T-helper 2 cell treated with Interferon-gamma antibody and Interleukin-4, amounts not matched to agents 5 μg/mL and 100 μg/mL, for 36 hours (primary cell): Measurements from ENCODE around the gene RAB3C.
"Not testable (repeated sequence)": the region's sequence is repeated elsewhere in the genome, so short reads cannot be mapped to it uniquely, and the experiment has no call there.

Experiments used
- DNase-seq: peaks from one replicate; pipeline ENCODE4 v3.0.0; 2021; ENCODE audit warnings: low spot score
- H3K27ac Mint-ChIP-seq: one replicate; pipeline ENCODE4 v1.8.0; 2021; ENCODE audit warnings: mild to moderate bottlenecking, mixed read lengths
- H3K27me3 Mint-ChIP-seq: one replicate; pipeline ENCODE4 v1.8.0; 2021; ENCODE audit warnings: low read depth, mixed read lengths
- H3K36me3 Mint-ChIP-seq: one replicate; pipeline ENCODE4 v1.8.0; 2021; ENCODE audit warnings: low read depth, mixed read lengths
- H3K4me1 Mint-ChIP-seq: one replicate; pipeline ENCODE4 v1.8.0; 2021; ENCODE audit warnings: low read depth, mixed read lengths
- H3K4me3 Mint-ChIP-seq: one replicate; pipeline ENCODE4 v1.8.0; 2022; ENCODE audit warnings: mild to moderate bottlenecking, moderate library complexity, mixed read lengths
- H3K9me3 Mint-ChIP-seq: one replicate; pipeline ENCODE4 v1.8.0; 2021; ENCODE audit warnings: mixed read lengths

The RAB3C gene, protein sequence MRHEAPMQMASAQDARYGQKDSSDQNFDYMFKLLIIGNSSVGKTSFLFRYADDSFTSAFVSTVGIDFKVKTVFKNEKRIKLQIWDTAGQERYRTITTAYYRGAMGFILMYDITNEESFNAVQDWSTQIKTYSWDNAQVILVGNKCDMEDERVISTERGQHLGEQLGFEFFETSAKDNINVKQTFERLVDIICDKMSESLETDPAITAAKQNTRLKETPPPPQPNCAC

DNA sequence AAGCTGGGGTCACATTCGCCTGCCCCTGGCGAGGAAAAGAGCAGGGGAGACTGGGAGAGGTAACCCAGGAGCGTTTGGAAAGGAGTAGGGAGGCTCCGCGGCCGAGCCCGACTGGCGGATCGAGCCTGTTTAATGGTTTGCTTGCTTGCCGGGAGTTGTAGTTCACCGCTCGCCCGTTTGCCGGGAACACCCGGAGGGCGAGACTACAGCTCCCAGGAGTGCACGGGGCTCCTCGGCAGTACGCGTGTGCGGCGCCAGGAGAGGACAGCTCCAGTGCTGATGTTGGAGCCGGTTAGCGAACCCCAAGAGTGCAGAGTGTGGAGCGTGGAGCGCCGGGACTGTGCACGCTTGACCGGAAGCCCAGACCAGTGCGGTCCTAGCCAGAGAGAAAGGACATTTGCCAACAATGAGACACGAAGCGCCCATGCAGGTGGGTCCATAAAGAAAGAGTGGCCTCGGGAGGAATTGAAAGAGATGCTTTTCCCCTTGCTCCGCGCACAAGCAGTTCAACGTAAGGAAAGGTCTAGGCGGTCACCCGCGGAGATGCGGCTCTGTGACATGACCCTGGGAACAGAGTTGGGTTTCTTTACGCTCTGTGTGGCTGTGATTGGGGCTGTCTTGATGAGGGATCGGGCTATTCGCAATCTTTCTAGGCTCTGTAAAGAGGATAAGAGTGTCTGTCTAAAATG lies at the start of gene RAB3C:
Gene RAB3C (plus strand): TSS at position 273 of the 689 bp plus-strand sequence. CDS start 134 bp downstream, at position 407.
- H3K27me3 Mint-ChIP-seq, result peaks cover 34% of the 10 kb centered on the region
- H3K27ac Mint-ChIP-seq, result no peak within 1 kb of the TSS
- peak within 1 kb of the TSS; percentile 61 for H3K4me3 Mint-ChIP-seq
- H3K36me3 Mint-ChIP-seq, result no peaks in the 10 kb centered on the region
- peak; percentile 60 for DNase-seq
- peaks cover 14% of the 10 kb centered on the region for H3K4me1 Mint-ChIP-seq
- H3K9me3 Mint-ChIP-seq, result no peaks in the 10 kb centered on the region

DNA sequence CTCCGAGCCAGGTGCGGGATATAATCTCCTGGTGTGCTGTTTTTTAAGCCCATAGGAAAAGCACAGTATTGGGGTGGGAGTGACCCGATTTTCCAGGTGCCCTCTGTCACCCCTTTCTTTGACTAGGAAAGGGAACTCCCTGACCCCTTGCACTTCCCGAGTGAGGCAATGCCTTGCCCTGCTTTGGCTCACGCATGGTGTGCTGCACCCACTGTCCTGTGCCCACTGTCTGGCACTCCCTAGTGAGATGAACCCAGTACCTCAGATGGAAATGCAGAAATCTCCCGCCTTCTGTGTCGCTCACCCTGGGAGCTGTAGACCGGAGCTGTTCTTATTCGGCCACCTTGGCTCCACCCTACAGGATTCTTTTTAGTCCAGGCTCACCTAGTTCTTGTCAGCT lies 40.9 kb upstream of the RAB3C start:
- not testable (repeated sequence) for H3K27ac Mint-ChIP-seq, H3K9me3 Mint-ChIP-seq, H3K4me3 Mint-ChIP-seq, H3K36me3 Mint-ChIP-seq, H3K4me1 Mint-ChIP-seq, H3K27me3 Mint-ChIP-seq, DNase-seq

DNA sequence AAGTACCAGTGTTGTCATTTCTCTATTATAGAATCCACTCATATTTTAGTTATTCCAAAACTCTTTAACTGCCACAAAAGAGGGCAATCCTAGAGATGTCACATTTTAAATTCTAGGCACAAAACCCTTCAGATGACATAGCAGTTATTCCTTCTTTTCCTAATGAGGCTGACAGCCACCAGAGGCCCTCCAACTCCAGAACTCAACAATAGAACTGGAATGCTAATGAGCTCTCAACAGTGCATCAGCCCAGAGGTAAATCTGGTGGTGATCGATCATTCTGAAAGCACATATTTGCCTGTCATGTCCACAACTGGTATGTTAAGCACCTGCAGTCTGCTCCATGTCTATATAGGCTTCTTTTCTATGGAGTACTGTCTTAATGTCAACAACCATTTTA lies 40.2 kb upstream of the RAB3C start:
- no peaks in the 10 kb centered on the region for H3K36me3 Mint-ChIP-seq
- no peak for DNase-seq
- no peak overlapping the region for H3K27ac Mint-ChIP-seq
- H3K4me3 Mint-ChIP-seq, result no peak overlapping the region
- no peaks in the 10 kb centered on the region for H3K27me3 Mint-ChIP-seq
- H3K4me1 Mint-ChIP-seq, result peaks cover 2% of the 10 kb centered on the region
- no peaks in the 10 kb centered on the region for H3K9me3 Mint-ChIP-seq

DNA sequence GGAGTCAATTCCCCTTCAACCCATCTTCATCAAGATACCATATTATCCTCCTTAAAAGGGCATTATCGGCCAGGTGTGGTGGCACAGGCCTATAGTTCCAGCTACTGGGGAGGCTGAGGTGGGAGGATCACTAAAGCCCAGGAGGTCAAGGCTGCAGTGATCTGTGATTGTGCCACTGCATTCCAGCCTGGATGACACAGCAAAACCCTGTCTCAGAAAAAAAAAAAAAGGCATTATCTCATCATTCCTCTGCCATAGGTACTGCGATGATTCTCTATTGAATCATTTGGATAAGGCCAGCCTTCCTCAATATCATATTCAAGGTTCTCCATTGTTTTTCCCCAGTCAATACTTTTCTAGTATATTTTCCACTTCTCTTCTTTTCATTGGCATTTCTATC lies 39.2 kb upstream of the RAB3C start:
- Mint-ChIP-seq H3K27me3 (no peaks in the 10 kb centered on the region), H3K4me1 (peaks cover 2% of the 10 kb centered on the region), H3K36me3 (no peaks in the 10 kb centered on the region), H3K27ac (no peak overlapping the region), H3K4me3 (no peak overlapping the region), H3K9me3 (no peaks in the 10 kb centered on the region)
- DNase-seq, result no peak

DNA sequence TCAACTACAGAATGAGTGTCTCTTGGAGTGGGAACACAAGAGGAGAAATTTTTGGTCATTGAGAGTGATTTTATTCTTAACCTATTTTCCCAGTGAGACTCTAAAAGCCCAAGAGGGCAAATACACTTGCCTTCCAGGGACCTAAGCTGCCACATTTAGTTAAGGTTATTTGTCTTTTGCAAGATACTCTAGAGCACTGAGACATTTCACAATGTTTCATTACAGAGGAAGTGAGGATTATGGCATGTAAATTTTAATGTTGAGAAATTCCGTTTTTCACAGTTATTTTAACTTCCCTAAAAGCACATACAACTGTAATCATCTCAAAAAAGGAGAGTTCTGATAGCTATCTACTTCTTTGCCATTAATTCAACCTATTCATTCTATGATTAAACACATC lies 38.7 kb upstream of the RAB3C start:
- no peaks in the 10 kb centered on the region for H3K36me3 Mint-ChIP-seq
- peaks cover 2% of the 10 kb centered on the region for H3K4me1 Mint-ChIP-seq
- H3K27ac Mint-ChIP-seq, result no peak overlapping the region
- no peak for DNase-seq
- H3K9me3 Mint-ChIP-seq, result no peaks in the 10 kb centered on the region
- no peak overlapping the region for H3K4me3 Mint-ChIP-seq
- H3K27me3 Mint-ChIP-seq, result no peaks in the 10 kb centered on the region

DNA sequence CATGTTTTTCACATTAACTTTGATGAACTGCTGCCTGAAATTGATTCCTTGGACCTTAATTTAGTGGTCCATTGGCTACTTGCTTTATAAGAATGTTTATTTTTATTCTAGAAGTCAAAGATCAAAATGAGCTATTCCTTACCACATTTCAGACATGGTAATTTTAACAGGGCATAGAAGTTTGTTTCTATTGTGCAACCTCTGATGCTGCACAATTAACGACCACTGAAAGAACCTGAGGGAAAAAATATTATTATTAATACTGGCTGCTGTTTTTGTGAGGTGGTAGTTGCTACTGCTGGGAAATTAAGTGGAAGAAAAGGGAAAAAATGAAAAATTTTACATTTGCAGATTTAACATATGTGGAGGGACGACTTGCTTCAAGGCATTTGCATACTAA lies 37.9 kb upstream of the RAB3C start:
- Mint-ChIP-seq H3K4me1 (peaks cover 2% of the 10 kb centered on the region), H3K9me3 (no peaks in the 10 kb centered on the region), H3K27ac (no peak overlapping the region), H3K36me3 (no peaks in the 10 kb centered on the region), H3K4me3 (no peak overlapping the region), H3K27me3 (no peaks in the 10 kb centered on the region)
- no peak for DNase-seq

DNA sequence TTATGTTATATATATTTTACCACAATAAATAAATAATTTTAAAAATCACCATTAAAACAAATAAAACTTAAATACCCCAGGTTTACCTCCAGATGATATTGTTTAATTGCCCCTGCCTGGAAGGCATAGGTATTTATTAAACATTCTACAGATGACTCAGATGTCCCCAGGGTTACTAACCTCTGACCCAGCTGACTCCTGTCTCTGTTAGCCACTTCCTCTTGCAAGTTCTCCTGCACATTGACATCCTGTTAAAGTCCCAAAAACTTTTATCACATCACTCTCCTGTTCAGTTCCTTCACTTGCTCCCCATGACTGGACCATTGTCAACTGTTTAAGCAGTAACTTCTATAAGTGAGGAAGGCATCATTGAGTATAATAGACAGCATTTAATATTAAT lies 37.0 kb upstream of the RAB3C start:
- H3K27ac Mint-ChIP-seq, result no peak overlapping the region
- no peak overlapping the region for H3K4me3 Mint-ChIP-seq
- no peak for DNase-seq
- no peaks in the 10 kb centered on the region for H3K36me3 Mint-ChIP-seq
- peaks cover 2% of the 10 kb centered on the region for H3K4me1 Mint-ChIP-seq
- H3K27me3 Mint-ChIP-seq, result no peaks in the 10 kb centered on the region
- no peaks in the 10 kb centered on the region for H3K9me3 Mint-ChIP-seq

DNA sequence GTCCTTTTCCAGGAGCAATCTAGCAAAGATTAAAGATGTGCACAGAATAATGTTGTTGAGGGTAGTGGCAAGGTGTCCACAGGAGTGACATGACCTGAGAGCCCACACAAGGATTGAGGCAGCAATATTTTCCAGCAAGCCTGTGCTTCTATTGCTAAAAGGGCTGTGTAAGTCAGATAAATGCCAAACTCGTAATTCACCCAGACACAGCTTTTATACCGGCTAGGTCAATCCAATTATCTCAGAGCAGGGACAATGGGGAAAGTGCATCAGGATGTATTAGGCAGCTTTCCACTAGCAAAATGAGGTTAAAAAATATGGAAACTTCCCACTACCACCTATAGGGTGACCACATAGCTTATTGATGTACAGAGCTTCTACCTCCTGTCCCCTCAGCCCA lies 34.8 kb upstream of the RAB3C start:
- no peak for DNase-seq
- no peaks in the 10 kb centered on the region for H3K27me3 Mint-ChIP-seq
- H3K4me3 Mint-ChIP-seq, result no peak overlapping the region
- H3K4me1 Mint-ChIP-seq, result peaks cover 2% of the 10 kb centered on the region
- no peaks in the 10 kb centered on the region for H3K9me3 Mint-ChIP-seq
- no peaks in the 10 kb centered on the region for H3K36me3 Mint-ChIP-seq
- no peak overlapping the region for H3K27ac Mint-ChIP-seq

DNA sequence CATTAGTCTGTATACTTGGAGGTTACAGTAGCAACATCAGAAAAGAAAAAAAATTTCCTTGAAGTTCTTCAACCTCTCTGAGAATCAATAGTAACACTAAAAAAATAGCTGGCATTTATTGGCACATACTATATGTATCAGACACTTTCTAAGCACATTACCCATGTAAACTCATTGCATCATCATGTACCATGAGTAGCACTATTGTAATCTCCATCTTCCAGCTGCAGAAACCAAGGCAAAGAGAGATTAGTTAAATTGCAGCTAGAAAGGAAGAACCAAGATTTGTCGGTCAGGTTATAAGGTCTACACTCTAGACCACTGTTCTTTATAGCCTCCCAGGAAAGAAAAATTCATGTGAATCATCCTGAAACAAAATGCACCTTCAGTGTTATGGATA lies 31.4 kb upstream of the RAB3C start:
- Mint-ChIP-seq H3K27me3 (no peaks in the 10 kb centered on the region), H3K36me3 (no peaks in the 10 kb centered on the region), H3K9me3 (no peaks in the 10 kb centered on the region), H3K4me3 (no peak overlapping the region), H3K4me1 (no peaks in the 10 kb centered on the region), H3K27ac (no peak overlapping the region)
- DNase-seq, result no peak

DNA sequence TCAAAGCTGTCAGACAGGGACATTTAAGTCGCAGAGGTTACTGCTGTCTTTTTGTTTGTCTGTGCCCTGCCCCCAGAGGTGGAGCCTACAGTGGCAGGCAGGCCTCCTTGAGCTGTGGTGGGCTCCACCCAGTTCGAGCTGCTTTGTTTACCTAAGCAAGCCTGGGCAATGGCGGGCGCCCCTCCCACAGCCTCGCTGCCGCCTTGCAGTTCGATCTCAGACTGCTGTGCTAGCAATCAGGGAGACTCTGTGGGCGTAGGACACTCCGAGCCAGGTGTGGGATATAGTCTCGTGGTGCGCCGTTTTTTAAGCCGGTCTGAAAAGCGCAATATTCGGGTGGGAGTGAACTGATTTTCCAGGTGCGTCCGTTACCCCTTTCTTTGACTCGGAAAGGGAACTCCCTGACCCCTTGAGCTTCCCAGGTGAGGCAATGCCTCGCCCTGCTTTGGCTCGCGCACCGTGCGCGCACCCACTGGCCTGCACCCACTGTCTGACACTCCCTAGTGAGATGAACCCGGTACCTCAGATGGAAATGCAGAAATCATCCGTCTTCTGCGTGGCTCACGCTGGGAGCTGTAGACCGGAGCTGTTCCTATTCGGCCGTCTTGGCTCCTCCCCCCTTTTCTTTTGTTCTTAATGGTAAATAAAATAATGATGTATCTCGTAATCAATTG lies 25.1 kb upstream of the RAB3C start:
- H3K9me3 Mint-ChIP-seq, H3K36me3 Mint-ChIP-seq: not testable (repeated sequence)

DNA sequence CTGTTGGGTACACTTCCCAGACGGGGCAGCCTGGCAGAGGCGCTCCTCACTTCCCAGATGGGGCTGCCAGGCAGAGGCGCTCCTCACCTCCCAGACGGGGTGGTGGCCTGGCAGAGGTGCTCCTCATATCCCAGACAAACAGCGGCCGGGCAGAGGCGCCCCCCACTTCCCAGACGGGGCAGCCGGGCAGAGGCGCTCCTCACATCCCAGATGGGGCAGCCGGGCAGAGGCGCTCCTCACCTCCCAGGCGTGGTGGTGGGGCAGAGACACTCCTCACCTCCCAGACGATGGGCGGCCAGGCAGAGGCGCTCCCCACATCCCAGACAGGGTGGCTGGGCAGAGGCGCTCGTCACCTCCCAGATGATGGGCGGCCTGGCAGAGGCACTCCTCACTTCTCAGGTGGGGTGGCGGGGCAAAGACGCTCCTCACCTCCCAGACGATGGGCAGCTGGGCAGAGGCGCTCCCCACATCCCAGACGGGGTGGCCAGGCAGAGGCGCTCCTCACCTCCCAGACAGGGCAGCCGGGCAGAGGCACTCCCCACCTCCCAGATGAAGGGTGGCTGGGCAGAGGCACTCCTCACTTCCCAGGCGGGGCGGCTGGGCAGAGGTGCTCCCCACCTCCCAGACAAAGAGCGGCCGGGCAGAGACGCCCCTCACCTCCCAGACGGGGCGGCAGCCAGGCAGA lies 19.7 kb upstream of the RAB3C start:
- H3K27ac Mint-ChIP-seq, H3K4me3 Mint-ChIP-seq, H3K36me3 Mint-ChIP-seq, DNase-seq, H3K9me3 Mint-ChIP-seq, H3K4me1 Mint-ChIP-seq, H3K27me3 Mint-ChIP-seq: not testable (repeated sequence)

More for the DNA sequence above, 25.1 kb upstream of the RAB3C start:
- H3K4me3 Mint-ChIP-seq, H3K27me3 Mint-ChIP-seq, H3K27ac Mint-ChIP-seq, H3K4me1 Mint-ChIP-seq, DNase-seq: not testable (repeated sequence)

DNA sequence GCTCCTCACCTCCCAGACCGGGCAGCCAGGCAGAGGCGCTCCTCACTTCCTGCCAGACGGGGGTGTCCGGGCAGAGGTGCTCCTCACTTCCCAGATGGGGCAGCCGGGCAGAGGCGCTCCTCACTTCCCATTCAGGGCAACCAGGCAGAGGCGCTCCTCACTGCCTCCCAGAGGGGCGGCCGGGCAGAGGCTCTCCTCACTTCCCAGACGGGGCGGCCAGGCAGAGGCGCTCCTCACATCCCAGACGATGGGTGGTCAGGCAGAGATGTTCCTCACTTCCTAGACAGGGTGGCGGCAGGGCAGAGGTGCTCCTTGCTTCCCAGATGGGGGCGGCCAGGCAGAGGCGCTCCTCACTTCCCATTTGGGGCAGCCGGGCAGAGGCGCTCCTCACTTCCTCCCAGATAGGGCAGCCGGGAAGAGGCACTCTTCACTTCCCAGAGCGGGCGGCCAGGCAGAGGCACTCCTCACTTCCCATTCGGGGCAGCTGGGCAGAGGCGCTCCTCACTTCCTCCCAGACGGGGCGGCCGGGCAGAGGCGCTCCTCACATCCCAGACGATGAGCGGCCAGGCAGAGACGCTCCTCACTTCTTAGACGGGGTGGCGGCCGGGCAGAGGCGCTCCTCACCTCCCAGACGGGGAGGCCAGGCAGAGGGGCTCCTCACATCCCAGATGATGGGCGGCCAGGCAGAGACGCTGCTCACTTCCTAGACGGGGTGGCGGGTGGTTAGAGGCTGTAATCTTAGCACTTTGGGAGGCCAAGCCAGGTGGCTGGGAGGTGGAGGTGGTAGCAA lies 18.6 kb upstream of the RAB3C start:
- not testable (repeated sequence) for H3K9me3 Mint-ChIP-seq, H3K27ac Mint-ChIP-seq, H3K4me3 Mint-ChIP-seq, H3K36me3 Mint-ChIP-seq, H3K4me1 Mint-ChIP-seq, DNase-seq, H3K27me3 Mint-ChIP-seq

DNA sequence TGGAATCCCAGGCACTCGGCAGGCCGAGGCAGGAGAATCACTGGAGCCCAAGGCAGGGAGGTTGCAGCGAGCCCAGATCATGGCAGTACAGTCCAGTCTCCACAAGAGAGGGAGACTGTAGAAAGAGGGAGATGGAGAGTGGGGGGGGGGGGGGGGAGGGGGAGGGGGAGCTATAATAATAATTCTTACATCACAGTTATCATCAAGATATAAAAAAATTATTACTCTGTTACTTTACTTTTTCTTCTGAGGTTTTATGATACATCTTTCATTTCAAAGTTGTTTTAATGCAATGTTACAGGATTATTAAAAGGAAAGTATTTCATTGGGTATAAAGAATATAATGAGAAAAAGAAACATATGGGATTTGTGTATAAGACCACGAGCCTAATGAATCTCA lies 17.8 kb upstream of the RAB3C start:
- Mint-ChIP-seq H3K9me3 (no peaks in the 10 kb centered on the region), H3K4me1 (no peaks in the 10 kb centered on the region), H3K36me3 (no peaks in the 10 kb centered on the region), H3K27ac (no peak overlapping the region), H3K27me3 (no peaks in the 10 kb centered on the region), H3K4me3 (no peak overlapping the region)
- DNase-seq, result no peak
